Liver (tissue), 9 donors: ENCODE measurements around the gene PPAN. TPM values are rescaled to one million over a fixed set of nuclear protein-coding genes. Genes with fewer than 3 reads are reported as not detected.

ENCODE experiments used
- DNase-seq: peaks from one replicate; pipeline ENCODE4 v3.0.0-alpha.2; 2017; ENCODE audit warnings: low spot score
- H3K27ac ChIP-seq, 2 donors: one replicate each; pipeline ENCODE4 v1.7.0; 2013; ENCODE audit warnings: inconsistent platforms in 2 of 2, low read length in 2 of 2, control low read depth in 1 of 2, low read depth in 1 of 2, mild to moderate bottlenecking in 1 of 2
- H3K27me3 ChIP-seq, 4 donors: one replicate each; pipeline versions ENCODE4 v1.6.1 to v1.7.0; 2013; ENCODE audit warnings: low read length in 3 of 4, inconsistent platforms in 1 of 4, mild to moderate bottlenecking in 1 of 4, moderate library complexity in 1 of 4; ENCODE audit not compliant: control insufficient read depth in 4 of 4, insufficient read depth in 4 of 4
- H3K36me3 ChIP-seq, 4 donors: one replicate each; pipeline versions ENCODE4 v1.6.1 to v1.7.0; 2013; ENCODE audit warnings: low read length in 3 of 4, mild to moderate bottlenecking in 3 of 4, low read depth in 1 of 4, moderate library complexity in 1 of 4; ENCODE audit not compliant: control insufficient read depth in 4 of 4, insufficient read depth in 3 of 4
- H3K4me1 ChIP-seq, 4 donors: one replicate each; pipeline versions ENCODE4 v1.6.1 to v1.7.0; 2013; ENCODE audit warnings: low read length in 3 of 4, mild to moderate bottlenecking in 3 of 4, moderate library complexity in 1 of 4; ENCODE audit not compliant: control insufficient read depth in 4 of 4, insufficient read depth in 4 of 4
- H3K4me3 ChIP-seq, 3 donors: one replicate each; pipeline versions ENCODE4 v1.6.1 to v1.7.0; 2013; ENCODE audit warnings: low read length in 3 of 3, control low read depth in 1 of 3, low read depth in 1 of 3, mild to moderate bottlenecking in 1 of 3
- H3K9ac ChIP-seq, 2 donors: one replicate each; pipeline ENCODE4 v1.7.0; 2013; ENCODE audit warnings: low read length in 2 of 2, mild to moderate bottlenecking in 2 of 2, moderate library complexity in 2 of 2, control low read depth in 1 of 2, low read depth in 1 of 2
- H3K9me3 ChIP-seq, 4 donors: one replicate each; pipeline versions ENCODE4 v1.6.1 to v1.7.0; 2013; ENCODE audit warnings: low read length in 3 of 4; ENCODE audit not compliant: control insufficient read depth in 4 of 4
- FOXA1 ChIP-seq: IDR thresholded peaks from 2 replicates; pipeline ENCODE4 v1.6.1; 2016; ENCODE audit warnings: antibody characterized with exemption
- FOXA2 ChIP-seq: IDR thresholded peaks from 2 replicates; pipeline ENCODE4 v1.6.1; 2016; ENCODE audit warnings: antibody characterized with exemption
- GABPA ChIP-seq, 2 donors: IDR thresholded peaks in 1 of 2; conservative IDR thresholded peaks in 1 of 2; 2 replicates each; pipeline ENCODE4 v1.6.1; 2016; ENCODE audit warnings: antibody characterized with exemption in 2 of 2, mild to moderate bottlenecking in 1 of 2, moderate library complexity in 1 of 2
- HNF4A ChIP-seq, 2 donors: conservative IDR thresholded peaks; 2 replicates each; pipeline ENCODE4 v1.6.1; 2016; ENCODE audit warnings: antibody characterized with exemption in 2 of 2, mild to moderate bottlenecking in 2 of 2
- HNF4G ChIP-seq: IDR thresholded peaks from 2 replicates; pipeline ENCODE4 v1.6.1; 2016; ENCODE audit warnings: antibody characterized with exemption
- JUND ChIP-seq, 2 donors: IDR thresholded peaks; 2 replicates each; pipeline ENCODE4 v1.6.1; 2016; ENCODE audit warnings: antibody characterized with exemption in 2 of 2
- RAD21 ChIP-seq, 2 donors: IDR thresholded peaks; 2 replicates each; pipeline ENCODE4 v1.6.1; 2016; ENCODE audit warnings: antibody characterized with exemption in 2 of 2, mild to moderate bottlenecking in 2 of 2
- SP1 ChIP-seq: IDR thresholded peaks from 2 replicates; pipeline ENCODE4 v1.6.1; 2018; ENCODE audit warnings: antibody characterized with exemption, mild to moderate bottlenecking
- TAF1 ChIP-seq: conservative IDR thresholded peaks from 2 replicates; pipeline ENCODE4 v1.6.1; 2016; ENCODE audit warnings: antibody characterized with exemption, mild to moderate bottlenecking
- WGBS: extraction: QIAGEN DNeasy Blood & Tissue Kit; methylation state at CpG from one replicate; pipeline ENCODE4 v1.1.7; 2013; 5-methylcytosine and 5-hydroxymethylcytosine counted together
- polyA plus RNA-seq, 2 donors: library from polyadenylated mRNA; stranded (reverse) in 1 of 2; unstranded in 1 of 2; fragments of 200-250 nt in 1 of 2; fragments of >200 nt in 1 of 2; fragmentation: Nextera tagmentation in 1 of 2; extraction: Ambion mirVana in 1 of 2; gene quantifications; one replicate each; pipeline versions ENCODE4 v1.2.1 to v1.2.3, GENCODE V29; 2013 to 2015
- total RNA-seq, 2 donors: library from RNA; depleted of rRNA; stranded (reverse); fragments of >200 nt; gene quantifications; one replicate each; pipeline ENCODE4 v1.2.3, GENCODE V29; 2014
- TF ChIP-seq, protein P1 (sequence below): IDR thresholded peaks from 2 replicates; pipeline ENCODE4 v1.6.1; 2016; ENCODE audit warnings: antibody characterized with exemption
- TF ChIP-seq, protein P2 (sequence below): IDR thresholded peaks from 2 replicates; pipeline ENCODE4 v1.6.1; 2016; ENCODE audit warnings: antibody characterized with exemption
- TF ChIP-seq, protein P3 (sequence below): IDR thresholded peaks from 2 replicates; pipeline ENCODE4 v1.6.1; 2016; ENCODE audit warnings: antibody characterized with exemption, mild to moderate bottlenecking
- TF ChIP-seq, protein P4 (sequence below): IDR thresholded peaks from 2 replicates; pipeline ENCODE4 v1.6.1; 2016; ENCODE audit warnings: antibody characterized with exemption
- TF ChIP-seq, protein P5 (sequence below): fragments of 150-350 bp; IDR thresholded peaks from 2 replicates; pipeline ENCODE4 v1.5.1; 2017; ENCODE audit warnings: improper control_type of control experiment, low read depth, low read length; ENCODE audit not compliant: missing input control
- donor health status: healthy.
- donor health status: healthy.
- donor health status: healthy.
- donor health status: healthy.
- donor health status: healthy.

PPAN gene
- total and polyA plus RNA-seq, 4 donors: 10.1 to 20.7 (median 14.2) TPM

DNA sequence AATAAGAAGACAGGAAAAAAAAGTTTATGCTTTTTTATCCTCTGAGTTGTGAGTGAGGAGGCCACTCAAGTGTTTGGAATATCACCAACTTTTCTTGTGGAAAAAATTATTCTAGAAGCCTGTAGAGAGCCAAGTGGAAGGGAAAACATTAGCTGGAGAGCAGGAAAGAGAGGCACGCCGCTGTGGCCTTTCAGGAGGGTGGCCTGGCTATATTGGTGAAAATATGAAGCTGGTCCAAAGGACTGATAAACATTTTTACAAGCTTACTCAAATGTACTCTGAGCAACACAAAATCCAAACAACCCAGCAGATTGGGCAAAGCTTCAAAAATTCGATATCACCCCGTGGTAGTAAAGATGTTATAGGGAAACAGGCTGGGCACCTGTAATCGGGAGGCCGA lies 15.9 kb downstream of the PPAN start:
- no peak overlapping the region for H3K9ac ChIP-seq
- DNase-seq: no peak
- H3K27me3 ChIP-seq: no peaks in the 10 kb centered on the region
- no peaks in the 10 kb centered on the region for H3K9me3 ChIP-seq
- H3K27ac ChIP-seq: no peak overlapping the region
- TF ChIP-seq, protein P1, sequence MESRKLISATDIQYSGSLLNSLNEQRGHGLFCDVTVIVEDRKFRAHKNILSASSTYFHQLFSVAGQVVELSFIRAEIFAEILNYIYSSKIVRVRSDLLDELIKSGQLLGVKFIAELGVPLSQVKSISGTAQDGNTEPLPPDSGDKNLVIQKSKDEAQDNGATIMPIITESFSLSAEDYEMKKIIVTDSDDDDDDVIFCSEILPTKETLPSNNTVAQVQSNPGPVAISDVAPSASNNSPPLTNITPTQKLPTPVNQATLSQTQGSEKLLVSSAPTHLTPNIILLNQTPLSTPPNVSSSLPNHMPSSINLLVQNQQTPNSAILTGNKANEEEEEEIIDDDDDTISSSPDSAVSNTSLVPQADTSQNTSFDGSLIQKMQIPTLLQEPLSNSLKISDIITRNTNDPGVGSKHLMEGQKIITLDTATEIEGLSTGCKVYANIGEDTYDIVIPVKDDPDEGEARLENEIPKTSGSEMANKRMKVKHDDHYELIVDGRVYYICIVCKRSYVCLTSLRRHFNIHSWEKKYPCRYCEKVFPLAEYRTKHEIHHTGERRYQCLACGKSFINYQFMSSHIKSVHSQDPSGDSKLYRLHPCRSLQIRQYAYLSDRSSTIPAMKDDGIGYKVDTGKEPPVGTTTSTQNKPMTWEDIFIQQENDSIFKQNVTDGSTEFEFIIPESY: no peak
- TF ChIP-seq JUND (IDR thresholded peaks at IDR 0.05) (no peak), FOXA2 (no peak), GABPA (IDR thresholded peaks at IDR 0.05 in 1 of 2, conservative IDR thresholded peaks at IDR 0.05 in 1 of 2) (no peak), TAF1 (no peak), RAD21 (IDR thresholded peaks at IDR 0.05) (no peak), SP1 (no peak), HNF4A (conservative IDR thresholded peaks at IDR 0.05) (no peak), FOXA1 (no peak), HNF4G (no peak)
- TF ChIP-seq, protein P2, sequence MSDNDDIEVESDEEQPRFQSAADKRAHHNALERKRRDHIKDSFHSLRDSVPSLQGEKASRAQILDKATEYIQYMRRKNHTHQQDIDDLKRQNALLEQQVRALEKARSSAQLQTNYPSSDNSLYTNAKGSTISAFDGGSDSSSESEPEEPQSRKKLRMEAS: no peak
- TF ChIP-seq, protein P3, sequence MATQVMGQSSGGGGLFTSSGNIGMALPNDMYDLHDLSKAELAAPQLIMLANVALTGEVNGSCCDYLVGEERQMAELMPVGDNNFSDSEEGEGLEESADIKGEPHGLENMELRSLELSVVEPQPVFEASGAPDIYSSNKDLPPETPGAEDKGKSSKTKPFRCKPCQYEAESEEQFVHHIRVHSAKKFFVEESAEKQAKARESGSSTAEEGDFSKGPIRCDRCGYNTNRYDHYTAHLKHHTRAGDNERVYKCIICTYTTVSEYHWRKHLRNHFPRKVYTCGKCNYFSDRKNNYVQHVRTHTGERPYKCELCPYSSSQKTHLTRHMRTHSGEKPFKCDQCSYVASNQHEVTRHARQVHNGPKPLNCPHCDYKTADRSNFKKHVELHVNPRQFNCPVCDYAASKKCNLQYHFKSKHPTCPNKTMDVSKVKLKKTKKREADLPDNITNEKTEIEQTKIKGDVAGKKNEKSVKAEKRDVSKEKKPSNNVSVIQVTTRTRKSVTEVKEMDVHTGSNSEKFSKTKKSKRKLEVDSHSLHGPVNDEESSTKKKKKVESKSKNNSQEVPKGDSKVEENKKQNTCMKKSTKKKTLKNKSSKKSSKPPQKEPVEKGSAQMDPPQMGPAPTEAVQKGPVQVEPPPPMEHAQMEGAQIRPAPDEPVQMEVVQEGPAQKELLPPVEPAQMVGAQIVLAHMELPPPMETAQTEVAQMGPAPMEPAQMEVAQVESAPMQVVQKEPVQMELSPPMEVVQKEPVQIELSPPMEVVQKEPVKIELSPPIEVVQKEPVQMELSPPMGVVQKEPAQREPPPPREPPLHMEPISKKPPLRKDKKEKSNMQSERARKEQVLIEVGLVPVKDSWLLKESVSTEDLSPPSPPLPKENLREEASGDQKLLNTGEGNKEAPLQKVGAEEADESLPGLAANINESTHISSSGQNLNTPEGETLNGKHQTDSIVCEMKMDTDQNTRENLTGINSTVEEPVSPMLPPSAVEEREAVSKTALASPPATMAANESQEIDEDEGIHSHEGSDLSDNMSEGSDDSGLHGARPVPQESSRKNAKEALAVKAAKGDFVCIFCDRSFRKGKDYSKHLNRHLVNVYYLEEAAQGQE: no peak
- TF ChIP-seq, protein P4, sequence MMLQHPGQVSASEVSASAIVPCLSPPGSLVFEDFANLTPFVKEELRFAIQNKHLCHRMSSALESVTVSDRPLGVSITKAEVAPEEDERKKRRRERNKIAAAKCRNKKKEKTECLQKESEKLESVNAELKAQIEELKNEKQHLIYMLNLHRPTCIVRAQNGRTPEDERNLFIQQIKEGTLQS: no peak
- no peak overlapping the region for H3K4me3 ChIP-seq
- H3K4me1 ChIP-seq: peaks cover 4 to 13% (median 10%) of the 10 kb centered on the region in 4 donors
- peaks cover 2 to 11% (median 4%) of the 10 kb centered on the region in 4 donors for H3K36me3 ChIP-seq
- WGBS: 88% methylated on average over 6 of the region's 6 CpGs

DNA sequence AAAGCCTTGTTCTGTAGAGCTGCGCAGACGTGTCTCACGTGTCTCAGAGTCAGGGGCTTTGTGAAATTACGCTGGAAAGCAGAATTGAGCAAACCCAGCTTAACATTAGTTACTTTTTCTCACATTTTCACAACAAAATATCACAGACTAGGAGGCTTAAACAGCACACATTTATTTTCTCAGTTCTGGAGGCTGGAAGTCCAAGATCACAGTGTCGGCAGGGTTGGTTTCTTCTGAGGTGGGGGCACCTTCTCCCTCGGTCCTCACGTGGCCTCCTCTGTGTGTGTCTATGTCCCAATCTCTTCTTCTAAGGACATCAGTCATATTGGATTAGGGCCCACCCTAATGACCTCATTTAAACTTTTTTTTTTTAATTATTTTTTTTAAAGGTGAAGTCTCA lies 18.3 kb downstream of the PPAN start:
- Histone ChIP-seq H3K9ac (no peak overlapping the region), H3K4me1 (peaks cover 0 to under 1% (median 0%) of the 10 kb centered on the region in 4 donors), H3K4me3 (no peak overlapping the region), H3K36me3 (peaks cover 0 to 3% (median 0%) of the 10 kb centered on the region in 4 donors), H3K9me3 (no peaks in the 10 kb centered on the region), H3K27me3 (no peaks in the 10 kb centered on the region), H3K27ac (no peak overlapping the region)
- DNase-seq: no peak
- 96% methylated on average over 7 of the region's 7 CpGs for WGBS
- TF ChIP-seq FOXA1 (no peak), TAF1 (no peak), HNF4G (no peak), RAD21 (IDR thresholded peaks at IDR 0.05) (no peak)
- TF ChIP-seq, protein P4: no peak
- TF ChIP-seq, protein P5, sequence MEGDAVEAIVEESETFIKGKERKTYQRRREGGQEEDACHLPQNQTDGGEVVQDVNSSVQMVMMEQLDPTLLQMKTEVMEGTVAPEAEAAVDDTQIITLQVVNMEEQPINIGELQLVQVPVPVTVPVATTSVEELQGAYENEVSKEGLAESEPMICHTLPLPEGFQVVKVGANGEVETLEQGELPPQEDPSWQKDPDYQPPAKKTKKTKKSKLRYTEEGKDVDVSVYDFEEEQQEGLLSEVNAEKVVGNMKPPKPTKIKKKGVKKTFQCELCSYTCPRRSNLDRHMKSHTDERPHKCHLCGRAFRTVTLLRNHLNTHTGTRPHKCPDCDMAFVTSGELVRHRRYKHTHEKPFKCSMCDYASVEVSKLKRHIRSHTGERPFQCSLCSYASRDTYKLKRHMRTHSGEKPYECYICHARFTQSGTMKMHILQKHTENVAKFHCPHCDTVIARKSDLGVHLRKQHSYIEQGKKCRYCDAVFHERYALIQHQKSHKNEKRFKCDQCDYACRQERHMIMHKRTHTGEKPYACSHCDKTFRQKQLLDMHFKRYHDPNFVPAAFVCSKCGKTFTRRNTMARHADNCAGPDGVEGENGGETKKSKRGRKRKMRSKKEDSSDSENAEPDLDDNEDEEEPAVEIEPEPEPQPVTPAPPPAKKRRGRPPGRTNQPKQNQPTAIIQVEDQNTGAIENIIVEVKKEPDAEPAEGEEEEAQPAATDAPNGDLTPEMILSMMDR: no peak
- TF ChIP-seq, protein P1: no peak
